ENCODE data around the gene PFDN1. TPM values are rescaled to one million over a fixed set of nuclear protein-coding genes. Genes with fewer than 3 reads are reported as not detected.

PFDN1 gene
- total and polyA plus RNA-seq, 9 of the 15 experiments (the other 6 are each of a cell fraction or from before 2014, with no cell fraction given) = 45.5 to 215 (median 78.0) TPM

GRCh38 chr5:140322751-140323731 is 20.1 kb upstream of the PFDN1 start:
- no peaks in the 10 kb centered on the region for H3K4me1 ChIP-seq (replicated peaks in 1 of 2; ENCODE audit: control insufficient read depth in 2 of 2, insufficient read depth in 2 of 2, low read length in 2 of 2)
- no peaks in the 10 kb centered on the region for H3K36me3 ChIP-seq (ENCODE audit: control insufficient read depth, insufficient read depth, low read length)
- no peaks in the 10 kb centered on the region for H3K79me2 ChIP-seq (ENCODE audit: control insufficient read depth, insufficient read depth, low read length)
- 47% methylated on average over 8 of the region's 9 CpGs for WGBS (ENCODE audit: insufficient coverage, low coverage, missing lambda C conversion rate)
- ATAC-seq = no peak
- H3K9ac ChIP-seq (ENCODE audit: insufficient read depth in 1 of 2, low read depth in 2 of 2, low read length in 2 of 2) = peak overlapping the region in 1 of 2 experiments; percentile 19; a peak in 1 of 4 replicates
- FAIRE-seq = no peak
- intact Hi-C loops (cut with micrococcal nuclease) = no loop called here
- no peak overlapping the region for H3K4me2 ChIP-seq (ENCODE audit: insufficient read depth, low read length)
- no peak overlapping the region for H3K4me3 ChIP-seq
- in situ Hi-C loops (cut with MboI) = no loop called here
- H3K27me3 ChIP-seq (ENCODE audit: control insufficient read depth in 2 of 2, insufficient read depth in 2 of 2, low read length in 2 of 2) = peaks cover 0 to 1% of the 10 kb centered on the region in 2 experiments; a peak in 3 of 5 replicates
- no peaks in the 10 kb centered on the region for H3K9me1 ChIP-seq (ENCODE audit: control insufficient read depth, insufficient read depth, low read length)
- H2AFZ ChIP-seq (ENCODE audit: low read depth, low read length) = no peak overlapping the region
- no peak overlapping the region for H3K27ac ChIP-seq (ENCODE audit: extremely low read depth, low read depth, low read length)
- no peaks in the 10 kb centered on the region for H4K20me1 ChIP-seq (replicated peaks; ENCODE audit: control insufficient read depth, insufficient read depth, low read length)
- BruUV-seq (replicated peaks) = no TSS peak
- no peak for DNase-seq (ENCODE audit: extremely low read depth in 1 of 4, low spot score in 3 of 4)
- POLR2A ChIA-PET = interaction anchor here (1.4 kb wide), 2 partner anchors 13 to 18 kb away, joined by 3 to 5 read pairs; no protein-coding TSS in a partner anchor
- H3K9me3 ChIP-seq (replicated peaks; ENCODE audit: control insufficient read depth, insufficient read depth, low read depth, low read length) = no peaks in the 10 kb centered on the region
- CTCF ChIA-PET (ENCODE audit: low intra/inter-chr PET ratio) = no interaction called here
- TF ChIP-seq ARID1B (IDR thresholded peaks at IDR 0.05) (no peak), HCFC1 (IDR thresholded peaks at IDR 0.05; ENCODE audit: low read depth, low read length) (no peak), PATZ1 (CRISPR knock-in tag; IDR thresholded peaks at IDR 0.05; ENCODE audit: borderline replicate concordance) (no peak), ZNF324 (CRISPR knock-in tag; IDR thresholded peaks at IDR 0.05) (no peak), POLR2H (tag; IDR thresholded peaks at IDR 0.05; ENCODE audit: low read depth) (no peak), CTCF (IDR thresholded peaks at IDR 0.05 in 2 of 3, conservative IDR thresholded peaks at IDR 0.05 in 1 of 3; ENCODE audit: insufficient read depth in 2 of 3, low read depth in 1 of 3, low read length in 3 of 3) (no peak), KDM1A (IDR thresholded peaks at IDR 0.05) (no peak), FIP1L1 (IDR thresholded peaks at IDR 0.05; ENCODE audit: low read depth, low read length, poor library complexity, severe bottlenecking) (no peak), ZNF668 (CRISPR knock-in tag; IDR thresholded peaks at IDR 0.05) (no peak), HDAC8 (tag; IDR thresholded peaks at IDR 0.05) (no peak), EP400 (IDR thresholded peaks at IDR 0.05) (no peak), FOSL1 (tag; conservative IDR thresholded peaks at IDR 0.05) (no peak), GABPA (tag; conservative IDR thresholded peaks at IDR 0.05; ENCODE audit: low read depth) (no peak), ZBTB17 (CRISPR knock-in tag; IDR thresholded peaks at IDR 0.05) (no peak)
- TF ChIP-seq, protein P1, sequence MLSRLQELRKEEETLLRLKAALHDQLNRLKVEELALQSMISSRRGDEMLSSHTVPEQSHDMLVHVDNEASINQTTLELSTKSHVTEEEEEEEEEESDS (CRISPR knock-in tag; IDR thresholded peaks at IDR 0.05) = no peak
- TF ChIP-seq, protein P2, sequence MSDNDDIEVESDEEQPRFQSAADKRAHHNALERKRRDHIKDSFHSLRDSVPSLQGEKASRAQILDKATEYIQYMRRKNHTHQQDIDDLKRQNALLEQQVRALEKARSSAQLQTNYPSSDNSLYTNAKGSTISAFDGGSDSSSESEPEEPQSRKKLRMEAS (CRISPR knock-in tag; IDR thresholded peaks at IDR 0.05) = no peak

Data from K562 (cell line).